NCI-H146 (cell line): ENCODE results near the gene YAP1.

Source experiments
- DNase-seq: peaks from one replicate; lab custom pipeline; 2025; lab: John Stamatoyannopoulos, UW

Gene YAP1

GRCh38 chr11:102117472-102118113, 7.3 kb downstream of the YAP1 start:
- DNase-seq = no peak

GRCh38 chr11:102118937-102119336, 8.7 kb downstream of the YAP1 start:
- DNase-seq = no peak

DNA sequence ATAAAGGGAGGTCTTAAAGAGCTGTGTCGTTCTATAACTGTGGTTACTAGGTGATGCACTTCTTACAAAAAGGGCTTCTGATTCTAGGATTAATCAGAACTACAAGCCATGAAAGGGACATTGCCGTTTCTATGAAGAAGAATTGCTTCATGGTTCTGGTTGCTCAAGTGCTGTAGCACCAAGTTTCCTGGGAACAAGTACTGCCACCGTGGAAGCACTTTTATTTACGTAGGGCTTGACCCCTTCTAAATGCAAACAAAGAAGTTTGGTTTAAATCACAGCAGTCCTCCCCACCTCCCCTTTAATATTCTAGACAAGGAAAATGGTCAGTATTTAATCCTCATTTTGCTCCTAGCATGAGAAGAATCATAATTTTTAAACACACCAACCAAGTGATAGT, 9.8 kb downstream of the YAP1 start:
- DNase-seq = no peak

DNA sequence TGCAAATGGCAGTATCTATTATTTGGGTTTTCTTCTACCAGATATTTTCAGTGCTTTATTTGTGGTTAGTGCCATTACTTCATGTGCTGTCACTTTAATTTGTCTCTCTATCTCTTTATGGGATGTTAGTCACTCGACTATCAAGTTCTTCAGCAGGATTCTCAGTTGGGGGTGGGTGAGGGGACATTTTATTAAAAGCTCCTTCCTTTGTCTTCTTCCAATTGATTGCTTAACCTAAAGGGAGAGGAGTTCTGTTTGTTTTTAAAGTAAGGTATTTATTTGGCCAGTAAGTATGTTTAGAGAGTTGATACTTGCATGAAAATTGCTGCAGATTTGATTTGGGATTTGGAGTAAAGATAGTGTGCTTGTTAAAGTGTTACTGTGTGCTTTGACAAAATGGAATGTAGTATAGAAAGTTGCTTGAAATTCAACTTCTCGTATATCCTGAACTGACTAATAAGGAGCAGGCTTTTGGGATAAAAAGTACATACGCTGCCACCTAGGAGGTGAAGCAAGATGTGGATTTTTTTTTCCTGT, 10.3 kb downstream of the YAP1 start:
- DNase-seq = no peak

DNA sequence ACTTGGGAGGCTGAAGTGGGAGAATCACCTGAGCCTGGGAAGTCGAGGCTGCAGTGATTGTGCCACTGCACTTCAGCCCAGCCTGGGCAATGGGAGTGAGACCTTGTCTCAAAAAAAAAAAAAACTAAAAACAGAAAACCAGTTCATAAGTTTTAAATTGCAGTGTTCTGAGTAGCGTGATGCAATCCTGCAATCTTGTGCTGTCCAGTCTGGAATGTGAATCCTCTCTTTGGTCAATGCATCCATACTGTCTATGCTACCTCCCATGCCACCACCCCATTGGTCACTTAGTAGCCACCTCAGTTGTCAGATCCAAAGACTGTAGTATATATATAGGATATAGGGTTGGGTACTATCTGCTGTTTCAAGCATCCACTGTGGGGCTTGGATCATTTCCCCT, 11.1 kb downstream of the YAP1 start:
- no peak for DNase-seq

DNA sequence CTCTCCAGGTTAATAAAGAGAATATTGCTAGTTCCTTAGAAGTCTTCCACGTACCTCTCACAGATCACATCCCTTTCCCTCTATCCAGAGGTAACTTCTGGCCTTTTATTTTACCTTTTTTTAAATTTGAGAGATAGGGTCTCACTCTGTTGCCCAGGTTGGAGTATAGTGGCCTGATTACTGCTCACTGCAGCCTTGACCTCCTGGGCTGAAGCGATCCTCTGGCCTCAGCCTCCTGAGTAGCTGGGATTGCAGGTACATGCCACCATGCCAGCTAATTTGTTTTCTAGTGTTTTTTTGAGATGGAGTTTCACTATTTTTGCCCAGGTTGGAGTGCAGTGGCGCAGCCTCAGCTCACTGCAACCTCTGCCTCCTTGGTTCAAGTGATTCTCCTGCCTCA, 24.4 kb downstream of the YAP1 start:
- DNase-seq = no peak

DNA sequence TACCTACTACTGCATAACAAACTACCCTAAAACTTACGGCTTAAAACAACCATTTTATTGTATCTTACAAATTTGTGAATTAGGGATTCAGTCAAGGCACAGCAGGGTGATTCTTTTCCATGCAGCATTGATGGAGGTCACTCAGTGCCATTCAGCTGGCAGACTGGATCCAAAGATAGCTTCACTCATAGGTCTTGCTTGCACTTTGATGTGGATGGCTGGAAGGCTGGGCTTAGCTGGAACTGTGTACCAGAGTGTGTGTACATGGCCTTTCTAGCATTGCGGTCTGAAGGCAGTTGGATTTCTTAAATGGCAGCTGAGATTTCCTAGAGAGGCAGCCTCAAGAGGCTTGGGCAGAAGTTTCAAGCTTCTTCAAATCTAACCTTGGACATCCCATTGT, 25.0 kb downstream of the YAP1 start:
- no peak for DNase-seq

GRCh38 chr11:102138223-102138622, 28.0 kb downstream of the YAP1 start:
- no peak for DNase-seq

DNA sequence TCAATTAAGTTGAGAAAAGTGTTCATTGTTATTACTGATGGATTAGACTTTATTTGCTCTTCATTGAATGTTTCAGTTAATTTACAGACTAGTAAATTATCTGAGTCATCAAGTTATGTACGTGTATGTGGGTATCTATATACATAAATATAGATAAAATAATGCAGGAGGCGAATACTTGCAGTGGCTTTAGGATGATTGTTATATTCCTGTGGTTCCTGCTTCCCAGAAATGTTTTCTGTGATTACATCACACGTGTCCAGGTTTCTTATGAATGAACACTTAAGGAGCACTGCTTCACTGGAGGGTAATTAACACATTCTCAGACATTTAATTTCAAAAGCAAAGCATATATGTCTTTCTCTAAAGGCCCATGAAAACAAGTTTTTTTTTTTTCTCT, 28.4 kb downstream of the YAP1 start:
- no peak for DNase-seq

DNA sequence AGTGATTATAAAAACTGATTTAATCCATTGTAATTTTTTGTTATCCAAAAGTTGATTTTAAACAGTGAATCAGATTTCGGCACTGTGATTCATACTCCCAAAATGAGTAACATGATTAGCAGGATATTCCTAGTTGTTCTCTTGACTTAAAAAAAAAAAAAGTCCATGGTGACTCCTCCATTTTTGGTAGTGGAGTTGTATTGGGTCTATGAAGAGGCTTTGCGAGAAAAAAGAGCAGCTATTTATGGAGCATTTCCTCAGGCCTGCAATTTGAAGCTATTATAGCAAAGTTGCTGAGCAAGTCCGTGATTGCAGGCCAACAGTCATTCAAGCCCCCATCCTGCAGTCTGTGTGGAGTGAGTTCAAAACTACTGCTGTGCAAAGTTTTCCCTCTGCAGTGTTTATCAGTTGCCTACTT, 28.8 kb downstream of the YAP1 start:
- DNase-seq = no peak

DNA sequence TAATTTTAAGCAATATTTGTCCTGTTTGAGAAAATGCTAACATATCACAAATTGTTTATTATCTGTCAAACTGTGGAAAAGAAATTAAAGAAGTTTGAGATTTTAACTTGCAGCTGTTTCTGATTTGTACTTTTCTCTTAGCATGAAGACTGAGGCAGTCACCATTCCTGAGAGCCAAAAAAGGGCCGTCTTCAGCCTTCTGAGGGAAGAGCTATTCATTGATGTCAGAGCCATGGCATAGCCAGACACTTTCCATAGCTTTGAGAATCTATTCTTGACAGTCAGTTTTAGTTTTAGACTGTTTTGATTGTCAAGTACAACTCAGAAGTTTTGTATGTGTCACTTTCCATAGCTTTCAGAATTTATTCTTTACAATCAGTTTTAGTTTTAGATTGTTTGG, 32.1 kb downstream of the YAP1 start:
- DNase-seq = no peak

GRCh38 chr11:102143867-102144266, 33.6 kb downstream of the YAP1 start:
- no peak for DNase-seq

DNA sequence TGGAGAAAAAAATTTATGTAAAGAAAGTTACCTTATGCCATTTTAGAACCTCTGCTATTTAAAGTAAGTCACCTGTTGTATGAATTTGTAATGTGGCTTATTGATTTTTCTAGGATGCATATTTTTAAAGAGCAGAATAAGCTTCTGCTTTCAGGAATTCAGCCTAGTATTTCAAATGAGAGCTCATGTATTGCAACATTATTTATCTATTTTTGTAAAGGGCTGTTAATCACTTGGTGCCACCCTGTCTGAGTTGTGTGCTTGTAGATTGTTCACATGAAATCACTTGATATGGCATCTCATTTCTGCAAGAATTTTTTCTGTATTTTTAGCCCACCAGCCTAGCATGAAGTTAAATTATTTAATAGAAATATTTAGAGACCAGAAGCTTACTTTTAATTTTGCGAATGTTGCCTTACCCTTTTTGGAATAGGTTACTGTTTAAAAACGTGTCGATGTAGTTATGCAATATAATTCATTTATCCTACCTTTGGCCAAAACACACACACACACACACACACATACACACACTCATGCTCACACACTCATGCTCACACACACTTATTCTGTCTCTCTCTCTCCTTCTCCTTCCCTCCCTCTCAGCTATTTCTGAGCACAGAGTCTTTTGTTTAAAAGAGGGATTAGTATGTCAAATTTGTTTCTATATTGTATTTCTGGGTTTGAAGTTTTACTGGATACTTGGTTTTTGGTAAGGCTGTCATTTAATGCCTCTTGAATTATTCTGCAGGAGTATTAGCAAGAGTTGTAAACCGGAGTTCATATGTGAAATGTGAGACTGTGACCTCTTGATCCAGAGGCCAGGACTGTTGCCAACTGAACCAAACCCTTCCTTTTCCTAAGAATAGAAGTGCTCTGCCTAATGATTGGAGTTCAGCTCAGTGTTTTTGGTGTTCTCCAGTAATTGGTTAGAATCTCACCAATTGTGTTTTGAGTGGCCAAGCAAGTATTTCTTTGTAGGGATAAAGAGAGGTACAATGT, 34.4 kb downstream of the YAP1 start:
- DNase-seq = no peak

GRCh38 chr11:102147015-102147414, 36.8 kb downstream of the YAP1 start:
- DNase-seq = no peak

- no peak for DNase-seq
Observed at GRCh38 chr11:102147632-102148031, 37.4 kb downstream of the YAP1 start.

GRCh38 chr11:102148059-102148458, 37.8 kb downstream of the YAP1 start:
- DNase-seq = no peak

DNA sequence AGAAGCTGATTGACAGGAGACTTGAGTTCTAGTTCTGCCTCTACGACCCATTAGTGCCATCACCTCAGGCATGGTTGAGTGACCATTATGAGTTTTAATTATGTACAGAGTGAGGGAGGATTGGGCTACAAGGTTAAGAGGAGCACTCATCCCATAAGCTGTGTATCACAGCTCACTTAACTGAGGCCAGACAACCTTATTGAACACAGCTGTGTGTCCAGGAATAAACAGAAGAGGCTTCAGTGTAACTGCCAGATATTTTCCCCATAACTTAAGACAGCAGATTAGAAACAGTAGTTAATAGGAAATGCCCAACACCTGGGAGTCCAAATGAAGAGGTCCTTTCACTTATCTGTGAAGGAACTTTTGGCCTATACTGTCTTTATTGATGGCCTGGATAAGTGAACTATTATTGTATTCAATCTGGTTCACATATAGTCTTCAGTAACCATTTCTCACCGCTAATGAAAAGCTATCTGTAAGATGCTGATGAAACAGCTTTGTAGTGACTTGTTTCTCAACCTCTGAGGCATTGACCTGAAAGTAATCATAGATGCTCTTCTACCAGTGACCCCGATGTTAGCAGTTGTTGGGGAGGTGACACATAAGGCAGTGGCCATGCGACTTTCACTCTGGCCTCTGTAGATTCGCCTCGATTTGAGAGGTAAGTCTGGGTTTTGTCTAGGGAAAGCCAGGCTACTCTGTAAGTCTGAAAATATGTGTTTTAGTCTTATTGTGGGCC, 41.7 kb downstream of the YAP1 start:
- DNase-seq = no peak

DNA sequence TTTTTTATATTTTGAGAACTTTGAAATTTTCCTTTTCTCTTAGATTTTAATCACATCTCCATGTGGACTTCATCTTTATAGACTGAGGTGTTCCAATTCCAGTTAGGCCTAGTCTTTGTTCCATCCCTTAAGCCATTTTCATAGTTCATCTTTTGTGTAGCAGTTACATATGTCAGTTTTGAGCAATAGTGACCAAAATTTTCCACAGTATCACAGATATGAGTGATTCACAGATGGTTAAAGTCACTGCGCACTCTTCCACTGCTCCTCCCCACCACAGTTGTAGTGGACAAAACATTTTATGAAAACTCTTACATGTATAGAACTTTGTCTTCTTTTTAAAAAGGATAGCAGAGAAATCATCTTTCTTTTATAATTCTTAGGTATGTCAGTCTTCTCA, 42.8 kb downstream of the YAP1 start:
- no peak for DNase-seq

GRCh38 chr11:102154806-102155205, 44.6 kb downstream of the YAP1 start:
- no peak for DNase-seq

- DNase-seq = no peak
Observed at GRCh38 chr11:102155676-102156075, 45.4 kb downstream of the YAP1 start.

DNA sequence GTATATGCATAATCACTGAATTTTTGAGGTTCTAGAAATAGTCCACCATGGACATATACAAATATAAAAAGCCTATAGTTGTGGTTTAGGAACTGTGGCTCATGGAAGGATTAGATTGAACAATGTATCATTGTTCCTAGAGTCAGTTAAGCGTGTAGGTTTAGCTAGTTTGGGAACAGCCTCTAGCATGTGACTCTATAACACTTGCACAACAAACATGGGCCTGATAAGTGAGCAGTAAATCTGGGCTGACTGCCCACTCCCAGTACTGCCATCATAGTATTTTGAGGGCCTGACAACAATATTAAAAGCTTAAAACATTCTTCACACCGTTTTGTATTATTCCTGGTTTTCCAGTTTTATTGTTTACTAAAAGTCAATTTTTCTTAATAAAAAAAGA, 47.0 kb downstream of the YAP1 start:
- DNase-seq = no peak

DNA sequence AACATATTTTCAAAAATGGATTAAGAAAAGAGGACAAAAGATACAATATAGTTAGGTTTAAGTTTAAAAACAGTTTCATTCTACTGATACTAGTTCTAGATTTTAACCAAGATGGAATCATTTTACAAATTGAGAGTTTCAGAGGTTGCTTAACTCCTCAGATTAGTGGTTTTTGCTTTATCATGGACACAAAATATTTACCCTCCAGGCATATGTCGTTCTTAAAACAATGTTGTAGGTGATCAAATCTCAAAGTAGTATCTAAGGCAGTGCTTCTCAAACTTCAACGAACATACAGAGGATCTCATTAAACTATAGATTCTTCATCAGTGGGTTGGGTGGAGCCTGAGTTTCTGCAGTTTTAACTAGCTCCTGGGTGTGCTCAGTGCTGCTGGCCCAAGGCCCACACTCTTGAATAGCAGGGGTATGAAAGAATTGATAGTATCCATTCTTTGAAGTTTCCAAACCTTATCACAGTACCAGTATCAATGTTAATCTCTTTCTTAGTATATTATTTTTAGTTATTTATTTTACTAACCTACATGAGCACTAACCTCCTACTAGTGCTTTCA, 48.0 kb downstream of the YAP1 start:
- DNase-seq = no peak
